Measurements from ENCODE around the gene KLHL29.

- TF ChIP-seq POLR2AphosphoS5 (IDR thresholded peaks at IDR 0.05; ENCODE audit: low read depth, low read length) (no peak), CEBPB (IDR thresholded peaks at IDR 0.05; ENCODE audit: low read depth) (no peak), POLR2A (IDR thresholded peaks at IDR 0.05; ENCODE audit: borderline replicate concordance, extremely low read depth, insufficient read depth, insufficient read length) (no peak), CTCF (IDR thresholded peaks at IDR 0.05 in 2 of 3, conservative IDR thresholded peaks at IDR 0.05 in 1 of 3; ENCODE audit: borderline replicate concordance in 1 of 3, insufficient read depth in 1 of 3, low read depth in 2 of 3, low read length in 2 of 3) (no peak), TCF7L2 (IDR thresholded peaks at IDR 0.05; ENCODE audit: borderline replicate concordance, extremely low read depth, insufficient read depth, insufficient read length) (no peak), EZH2 (IDR thresholded peaks at IDR 0.05) (no peak), EZH2phosphoT487 (IDR thresholded peaks at IDR 0.05; ENCODE audit: borderline replicate concordance) (no peak), MAX (IDR thresholded peaks at IDR 0.05) (no peak), SRF (IDR thresholded peaks at IDR 0.05; ENCODE audit: low read depth) (no peak), RAD21 (IDR thresholded peaks at IDR 0.05; ENCODE audit: low read depth) (no peak), ATF3 (IDR thresholded peaks at IDR 0.05) (no peak), ZFX (IDR thresholded peaks at IDR 0.05) (no peak), ELF1 (IDR thresholded peaks at IDR 0.05; ENCODE audit: borderline replicate concordance, low read depth) (no peak), ZNF274 (IDR thresholded peaks at IDR 0.05; ENCODE audit: low read depth, low read length) (no peak)
These were observed 93.3 kb downstream of the KLHL29 start for GRCh38 chr2:23478087-23478932.
